GM18526 (cell line): ENCODE data around the gene SIRPA.

Experiments
- POLR2A ChIP-seq: IDR thresholded peaks from 3 replicates; pipeline ENCODE4 v1.6.1; 2011; ENCODE audit not compliant: insufficient read length; ENCODE audit errors: extremely low read depth

The SIRPA gene

DNA sequence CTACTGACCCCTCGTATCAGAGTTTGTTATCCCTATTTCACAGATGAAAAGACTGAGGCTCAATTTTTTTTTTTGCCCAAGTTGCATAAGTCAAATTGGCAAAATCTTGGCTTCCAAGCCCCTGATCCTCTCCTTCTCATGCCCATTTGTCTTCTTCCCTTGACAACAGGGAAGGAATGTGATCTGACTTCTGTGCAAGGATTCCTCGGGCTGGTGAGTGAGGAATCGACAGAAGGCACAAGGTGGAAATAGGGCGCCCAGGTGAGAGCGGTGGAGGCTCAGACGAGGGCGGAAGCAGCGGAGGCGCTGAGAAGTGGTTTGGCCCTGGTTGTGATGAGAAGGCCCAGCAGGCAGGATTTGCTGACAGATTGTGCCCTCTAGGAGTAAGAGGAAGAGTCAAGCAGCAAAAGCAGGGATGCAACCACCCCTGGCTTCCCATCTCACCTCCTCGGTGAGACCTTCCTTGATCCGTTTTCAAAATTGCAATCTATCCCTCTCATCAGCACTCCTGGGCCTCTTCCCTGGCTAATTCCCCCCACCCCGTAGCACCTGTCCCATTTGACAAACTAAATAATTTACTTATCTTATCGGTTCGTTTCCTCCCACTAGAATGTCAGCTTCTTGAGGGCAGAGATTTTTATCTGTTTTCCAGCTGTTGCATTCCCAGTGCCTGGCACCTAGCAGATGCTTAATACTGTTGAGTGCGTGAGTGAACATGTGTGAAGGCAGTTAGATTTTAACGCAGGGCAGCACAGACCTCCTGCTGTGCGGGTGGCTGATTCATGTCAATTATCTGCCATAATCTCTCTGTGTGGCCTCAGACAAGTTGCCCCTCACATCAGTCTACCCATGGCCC is 3.7 kb upstream of the SIRPA start:
- TF ChIP-seq POLR2A = no peak

DNA sequence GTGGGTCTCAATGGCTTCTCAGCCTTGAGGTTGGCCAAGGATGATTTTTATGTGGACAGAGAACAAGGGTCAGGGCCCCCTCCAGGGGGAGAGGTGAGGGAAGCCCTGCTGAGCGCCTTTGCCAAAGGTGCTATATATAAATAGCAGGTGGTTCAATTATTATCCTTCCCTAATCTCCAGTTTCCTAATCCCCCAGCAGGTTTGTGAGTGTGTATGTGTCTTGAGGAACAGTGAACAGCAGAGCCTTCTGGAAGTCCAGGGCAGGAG is 3.2 kb upstream of the SIRPA start:
- TF ChIP-seq POLR2A = no peak

DNA sequence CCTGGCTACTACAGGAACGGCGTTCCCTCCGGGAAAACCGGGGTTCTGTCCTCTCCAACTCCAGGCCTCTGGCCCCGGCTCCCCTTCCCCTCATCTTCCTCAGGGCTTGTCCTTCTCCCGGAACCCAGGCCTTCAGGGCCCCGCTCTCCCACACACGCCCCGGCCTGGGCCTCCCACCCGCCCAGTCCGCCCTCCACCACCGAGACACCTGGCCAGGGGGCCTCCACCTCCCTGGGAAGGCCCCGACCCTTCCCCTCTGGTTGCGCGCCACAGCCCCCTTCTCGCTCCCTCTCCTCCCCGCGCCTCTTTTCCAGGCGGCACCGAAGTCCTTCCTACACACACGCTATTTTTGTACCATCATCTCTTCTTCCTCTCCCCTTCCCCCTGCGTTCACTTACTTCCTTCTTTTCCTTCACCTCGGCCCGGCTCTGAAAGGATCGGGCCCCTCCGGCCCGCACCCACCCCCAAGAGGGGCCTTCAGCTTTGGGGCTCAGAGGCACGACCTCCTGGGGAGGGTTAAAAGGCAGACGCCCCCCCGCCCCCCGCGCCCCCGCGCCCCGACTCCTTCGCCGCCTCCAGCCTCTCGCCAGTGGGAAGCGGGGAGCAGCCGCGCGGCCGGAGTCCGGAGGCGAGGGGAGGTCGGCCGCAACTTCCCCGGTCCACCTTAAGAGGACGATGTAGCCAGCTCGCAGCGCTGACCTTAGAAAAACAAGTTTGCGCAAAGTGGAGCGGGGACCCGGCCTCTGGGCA is 1.3 kb upstream of the SIRPA start:
- TF ChIP-seq POLR2A = no peak

DNA sequence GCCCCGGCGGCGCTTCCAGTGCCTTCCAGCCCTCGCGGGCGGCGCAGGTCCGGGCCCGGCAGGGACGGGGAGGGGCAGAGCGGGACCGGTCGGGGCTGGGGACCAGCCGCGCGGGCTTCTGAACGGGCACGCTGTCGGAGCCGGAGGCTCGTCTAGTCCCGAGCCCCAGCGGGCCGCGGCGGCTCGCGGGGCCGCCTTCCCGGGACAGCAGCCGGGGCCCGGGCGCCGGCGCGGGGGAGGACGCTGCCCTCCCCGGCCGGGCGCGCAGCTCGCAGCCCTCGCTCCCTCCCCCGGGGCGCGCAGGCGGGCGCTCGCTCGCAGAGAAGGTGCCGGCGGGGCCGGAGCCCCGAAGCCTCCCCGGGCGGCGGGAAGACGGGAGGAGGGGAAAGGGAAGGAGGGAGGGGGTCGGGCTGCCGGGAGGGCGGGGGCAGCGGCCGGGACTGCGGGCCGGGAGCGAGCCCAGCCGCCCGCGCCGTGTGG is 696 bp upstream of the SIRPA start:
- TF ChIP-seq POLR2A = no peak

DNA sequence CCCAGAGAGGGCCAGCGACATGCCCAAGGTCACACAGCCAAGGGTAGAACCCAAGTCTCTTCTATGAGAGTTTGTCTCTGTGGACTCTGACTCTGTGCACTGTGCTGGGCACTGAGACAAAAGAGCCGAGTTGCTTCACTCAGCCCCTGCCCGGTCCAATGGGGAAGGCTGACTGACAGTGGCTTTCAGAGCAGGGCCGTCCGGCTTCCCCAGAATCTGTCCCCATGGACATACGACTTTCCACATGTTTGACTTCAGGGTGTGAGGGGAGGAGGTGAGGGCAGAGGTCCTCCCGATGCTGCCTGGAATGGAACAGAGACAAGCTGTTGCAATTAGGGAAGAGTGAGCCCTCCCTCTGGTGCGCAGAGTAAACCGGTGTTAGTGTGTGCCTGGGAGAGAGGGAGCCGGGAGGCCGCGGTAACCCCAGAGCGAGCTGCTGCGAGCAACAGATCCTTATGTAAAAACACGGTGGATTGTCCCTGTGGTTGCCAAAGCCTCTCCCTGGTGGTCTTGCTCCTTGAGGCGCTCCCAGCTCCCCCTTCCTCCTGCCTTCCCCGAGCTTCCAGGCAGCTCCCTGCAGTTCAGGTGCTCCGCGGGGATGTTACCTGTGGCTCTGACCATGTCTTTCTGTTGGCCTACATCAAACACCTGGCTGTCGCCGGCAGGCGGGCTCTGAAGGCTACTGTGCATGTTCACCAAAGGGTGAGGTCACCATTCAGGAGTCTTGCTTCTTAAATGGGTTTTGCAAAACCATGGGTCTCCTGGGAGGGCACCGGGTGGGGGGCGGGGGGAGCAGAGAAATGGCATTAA is 672 bp downstream of the SIRPA start:
- no peak for TF ChIP-seq POLR2A

DNA sequence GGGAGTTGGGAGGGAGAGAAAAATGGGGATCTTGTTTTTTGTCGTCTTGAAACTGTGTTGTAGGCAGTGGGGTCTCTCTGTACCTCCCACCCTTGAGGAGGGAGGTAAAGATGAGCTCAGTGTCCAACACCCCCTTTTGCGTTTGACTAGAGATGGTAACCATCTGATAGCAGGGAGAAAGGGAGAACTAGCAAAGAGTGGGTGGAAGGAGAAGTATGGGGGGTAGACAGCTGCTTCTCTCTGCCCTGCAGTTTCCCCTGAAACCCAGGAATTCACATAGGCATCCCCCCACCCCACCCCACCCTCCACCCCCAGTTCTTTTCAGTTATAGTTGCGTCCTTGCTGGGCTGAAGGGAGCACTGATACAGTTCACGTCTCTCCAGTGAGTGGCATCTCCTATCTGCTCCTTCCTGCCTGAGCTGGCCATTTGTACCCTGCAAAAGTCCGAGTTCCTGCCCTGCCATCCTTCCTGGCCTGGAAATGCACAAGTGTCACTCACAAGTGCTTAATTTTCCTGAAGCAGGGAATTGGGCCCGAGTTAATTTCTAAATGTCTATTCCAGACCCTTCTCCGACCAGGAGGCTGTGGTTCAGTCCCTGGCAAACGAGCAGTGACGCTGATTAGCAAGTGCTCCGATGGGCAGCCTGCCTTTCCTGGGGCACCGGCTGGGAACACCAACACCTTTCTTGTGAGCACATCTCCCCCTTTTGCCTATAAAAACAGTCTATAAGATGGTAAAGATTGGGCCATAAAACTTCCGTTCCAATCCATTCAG is 1.5 kb downstream of the SIRPA start:
- TF ChIP-seq POLR2A = no peak

DNA sequence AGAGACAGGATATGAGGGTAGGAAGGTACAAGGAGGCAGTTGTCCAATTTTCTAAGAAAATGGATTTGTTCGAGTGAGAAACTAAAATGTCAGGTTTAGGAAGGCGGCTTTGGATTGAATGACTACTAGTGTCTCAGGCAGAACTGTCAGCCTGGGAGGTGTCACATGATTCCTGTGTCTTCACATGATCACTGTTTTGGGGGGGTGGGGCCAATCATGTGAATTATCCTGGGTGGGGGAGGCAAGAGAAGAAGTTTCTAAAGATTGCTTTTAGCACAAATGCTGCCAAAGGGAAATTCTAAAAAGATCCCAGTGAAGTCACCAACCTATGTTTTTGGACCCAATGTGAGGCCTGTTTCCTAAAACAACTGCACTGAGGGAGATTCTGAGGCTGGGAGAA is 2.3 kb downstream of the SIRPA start:
- no peak for TF ChIP-seq POLR2A

DNA sequence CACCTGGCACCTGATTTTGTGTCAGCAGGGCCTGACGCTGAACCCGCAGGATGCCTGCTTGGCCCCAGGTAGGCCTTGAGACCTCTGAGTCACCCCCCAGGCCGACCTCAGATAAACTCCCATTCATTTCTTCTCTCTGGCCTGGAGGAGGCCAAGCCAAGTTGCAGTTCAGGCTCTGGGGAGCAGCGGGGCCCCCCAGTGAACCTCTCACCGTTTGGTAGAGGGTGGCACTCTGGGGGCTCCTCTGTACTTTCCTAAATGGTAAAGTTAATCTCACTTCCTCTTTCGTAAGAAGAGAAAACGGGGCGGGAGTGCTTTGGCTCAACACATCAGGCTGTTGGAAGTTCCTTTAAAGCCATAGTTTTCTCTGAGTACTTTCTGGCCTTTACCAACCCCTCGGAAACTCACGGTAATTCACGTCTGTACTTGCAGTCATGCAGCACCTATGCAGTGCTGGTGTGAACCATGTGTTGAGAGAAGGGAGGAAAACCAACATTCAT is 2.8 kb downstream of the SIRPA start:
- TF ChIP-seq POLR2A = peak; percentile 17

DNA sequence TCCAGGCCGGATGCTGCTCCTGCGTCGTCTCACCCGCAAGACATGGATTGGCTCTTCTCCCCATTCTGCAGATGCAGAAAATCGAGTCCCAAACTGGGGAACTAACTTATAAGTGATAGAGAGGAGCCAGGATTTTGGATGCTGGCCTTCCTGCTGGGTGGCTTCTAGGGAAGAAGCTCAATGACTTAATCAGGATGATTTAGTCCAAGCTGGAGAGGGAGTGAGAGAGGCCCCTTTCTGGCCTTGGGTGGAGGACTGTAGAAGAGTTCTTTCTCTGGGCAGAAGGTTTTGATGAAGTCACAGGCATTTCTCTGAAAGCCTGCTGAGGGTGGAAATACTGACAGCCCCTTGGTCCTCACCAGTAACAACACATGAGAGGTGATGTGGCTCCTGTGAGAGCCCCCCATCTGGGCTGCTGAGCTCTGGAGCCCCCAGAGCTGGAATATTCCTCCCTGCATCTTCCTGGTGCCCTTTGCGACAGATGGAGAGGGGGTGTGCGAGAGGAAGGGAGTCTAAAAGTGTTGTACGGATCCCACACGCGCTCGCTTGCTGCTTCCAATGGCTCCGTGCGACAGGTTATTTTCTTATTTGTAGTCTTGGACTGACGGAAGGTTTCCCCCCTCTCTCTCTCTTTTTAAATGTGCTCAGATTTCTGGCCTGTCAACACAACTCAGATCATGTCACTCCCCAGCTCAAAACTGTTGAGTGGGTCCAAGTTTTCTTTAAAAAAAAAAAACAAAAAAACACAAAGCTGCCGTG is 3.5 kb downstream of the SIRPA start:
- TF ChIP-seq POLR2A = no peak

DNA sequence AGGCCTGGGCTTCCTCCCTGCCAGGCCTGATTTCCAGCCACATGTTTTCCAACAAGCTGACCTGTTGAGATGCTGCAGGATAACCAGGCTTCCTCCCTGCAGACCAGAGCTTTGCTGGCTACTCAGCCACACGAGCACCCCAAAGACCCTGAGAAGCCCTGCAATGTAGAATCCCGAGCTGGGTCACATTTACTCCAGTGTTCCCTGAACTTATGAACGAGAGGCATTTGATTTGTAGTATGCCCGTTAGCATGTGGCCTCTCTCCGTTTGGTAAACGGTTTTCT is 4.0 kb downstream of the SIRPA start:
- no peak for TF ChIP-seq POLR2A

DNA sequence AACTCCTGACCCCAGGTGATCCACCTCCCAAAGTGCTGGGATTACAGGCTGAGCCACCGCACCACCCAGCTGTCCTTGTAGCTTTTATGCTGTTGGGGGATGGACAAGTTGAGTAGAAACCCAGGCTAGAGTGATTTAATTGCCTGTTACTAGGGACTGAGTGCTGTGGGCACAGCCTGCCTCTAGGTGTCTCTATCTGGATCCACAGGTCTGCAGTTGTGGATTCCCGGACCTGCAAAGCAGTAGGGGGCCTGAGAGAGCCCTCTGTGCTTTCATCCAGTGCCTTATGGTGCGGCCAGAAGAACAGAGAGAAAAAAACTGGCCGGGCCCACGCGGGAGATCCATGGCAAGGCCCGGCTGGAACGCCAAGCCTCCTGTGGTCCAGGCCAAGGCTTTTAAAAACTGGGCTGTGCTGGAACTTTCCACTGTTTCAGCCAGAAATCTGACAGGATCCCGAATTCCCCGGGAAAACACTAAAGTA is 5.2 kb downstream of the SIRPA start:
- TF ChIP-seq POLR2A = no peak

DNA sequence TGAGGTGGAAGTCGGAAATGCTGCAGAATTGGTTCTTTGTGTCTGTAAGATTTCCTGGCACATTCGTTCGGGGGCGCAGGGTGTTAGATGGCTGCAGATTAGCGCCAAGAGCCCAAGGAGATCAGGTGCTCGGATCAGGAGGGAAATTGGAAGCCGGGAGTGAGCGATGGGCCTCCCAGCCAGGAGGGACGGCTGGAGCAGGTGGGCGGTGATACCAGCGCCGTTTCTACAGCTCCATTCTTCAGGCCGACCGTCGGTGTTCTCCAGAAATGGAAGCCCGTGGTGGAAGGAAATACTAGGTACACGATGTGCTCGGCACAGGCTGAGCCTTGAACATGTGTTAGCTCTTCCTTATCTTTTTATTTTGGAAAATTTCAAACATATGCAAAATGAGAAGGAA is 6.5 kb downstream of the SIRPA start:
- TF ChIP-seq POLR2A = no peak

DNA sequence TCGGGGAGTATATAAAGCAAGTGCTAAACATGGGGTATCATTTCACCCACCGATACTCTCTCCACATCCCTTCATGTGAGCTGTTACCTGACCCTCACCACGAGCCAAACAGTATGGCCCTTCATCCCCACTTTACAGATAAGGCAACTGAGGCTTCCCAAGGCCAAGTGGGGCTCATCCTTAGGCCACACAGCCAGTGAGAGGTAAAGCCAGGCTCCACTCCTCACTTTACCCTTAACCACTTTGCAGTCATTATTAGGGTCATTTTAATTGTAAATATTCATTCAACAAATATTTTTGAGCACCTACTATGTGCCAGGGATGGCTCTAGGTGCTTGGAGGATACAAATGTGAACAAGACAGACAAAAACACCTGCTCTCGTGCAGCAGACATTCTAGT is 7.0 kb downstream of the SIRPA start:
- no peak for TF ChIP-seq POLR2A

DNA sequence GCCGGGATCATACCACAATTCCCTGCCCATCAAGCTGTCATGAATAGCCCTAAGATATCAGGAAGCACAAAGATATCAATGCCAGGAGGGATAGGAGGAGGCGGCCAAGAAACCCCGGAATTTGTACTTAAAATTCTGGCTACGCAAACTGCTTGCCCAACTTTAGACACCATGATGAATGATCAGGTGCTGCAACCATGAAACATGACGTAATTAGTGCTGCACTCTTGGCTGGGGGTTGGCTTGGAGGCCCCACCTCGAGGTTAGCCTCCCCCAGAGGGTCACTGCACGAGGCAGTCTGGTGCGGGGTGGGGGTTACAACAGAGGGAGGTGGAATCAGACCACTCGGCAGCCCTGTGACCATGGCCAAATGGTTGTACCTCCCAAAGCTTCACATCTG is 8.9 kb downstream of the SIRPA start:
- TF ChIP-seq POLR2A = no peak
